Skeletal muscle tissue (tissue), 4 donors: ENCODE measurements around the gene FTO. TPM values are rescaled to one million over a fixed set of nuclear protein-coding genes. Genes with fewer than 3 reads are reported as not detected.

Experiments
- H3K27ac ChIP-seq: one replicate; pipeline ENCODE4 v1.7.0; 2013; ENCODE audit warnings: mild to moderate bottlenecking, low read depth, low read length, inconsistent platforms
- H3K27me3 ChIP-seq, 3 donors: one replicate each; pipeline ENCODE4 v1.7.0; 2013; ENCODE audit warnings: low read length in 3 of 3; ENCODE audit not compliant: control insufficient read depth in 3 of 3, insufficient read depth in 3 of 3
- H3K36me3 ChIP-seq, 3 donors: one replicate each; pipeline ENCODE4 v1.7.0; 2013; ENCODE audit warnings: low read length in 3 of 3; ENCODE audit not compliant: control insufficient read depth in 3 of 3, insufficient read depth in 3 of 3
- H3K4me1 ChIP-seq, 3 donors: one replicate each; pipeline ENCODE4 v1.7.0; 2013; ENCODE audit warnings: low read length in 3 of 3, mild to moderate bottlenecking in 3 of 3; ENCODE audit not compliant: control insufficient read depth in 3 of 3, insufficient read depth in 3 of 3
- H3K4me3 ChIP-seq, 3 donors: one replicate each; pipeline ENCODE4 v1.7.0; 2013; ENCODE audit warnings: low read length in 3 of 3
- H3K9ac ChIP-seq, 3 donors: one replicate each; pipeline ENCODE4 v1.7.0; 2013; ENCODE audit warnings: low read length in 3 of 3, mild to moderate bottlenecking in 3 of 3, moderate library complexity in 2 of 3, low read depth in 1 of 3
- H3K9me3 ChIP-seq, 3 donors: one replicate each; pipeline ENCODE4 v1.7.0; 2013; ENCODE audit warnings: low read length in 3 of 3; ENCODE audit not compliant: control insufficient read depth in 3 of 3
- total RNA-seq: library from RNA; depleted of rRNA; stranded (reverse); fragments of >200 nt; gene quantifications from one replicate; pipeline ENCODE4 v1.2.3, GENCODE V29; 2014
- donor health status: Osteomylitis.

Gene FTO
- total RNA-seq, 1 donor from 2014 or later: 37.1 TPM

DNA sequence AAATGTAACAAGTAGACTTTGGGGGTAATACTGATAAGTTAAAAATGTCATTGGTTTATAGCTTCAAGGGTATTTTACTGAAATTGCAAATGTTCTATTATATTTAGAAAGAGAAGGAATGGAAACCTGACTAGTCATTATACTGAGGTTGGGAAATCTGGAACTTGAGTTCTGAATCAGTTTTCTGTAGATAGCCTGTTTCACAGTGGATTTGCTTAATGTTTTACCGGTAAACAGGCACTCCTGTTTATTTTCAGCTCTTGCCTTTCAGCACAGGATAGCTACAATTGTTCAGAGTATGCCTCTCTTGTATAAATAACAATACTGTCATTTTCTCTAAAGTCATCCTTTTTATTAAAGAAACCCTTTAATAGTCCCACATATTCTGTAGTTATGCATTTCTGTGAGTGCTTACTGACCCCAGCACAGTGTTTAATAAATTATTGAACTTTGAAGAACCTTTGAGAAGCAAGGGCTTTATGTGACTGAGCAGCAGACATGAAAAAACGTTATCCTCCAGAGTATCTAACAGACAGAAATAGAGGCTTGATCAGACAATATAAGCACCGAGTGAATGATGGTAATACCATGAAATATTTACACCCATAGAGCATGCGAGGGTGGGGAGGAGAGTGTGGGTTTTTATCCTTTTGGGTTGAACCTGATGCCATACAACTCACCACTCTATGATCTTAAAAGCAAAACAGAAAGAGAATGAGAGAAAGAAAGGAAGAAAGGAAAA lies 58.2 kb downstream of the FTO start:
- H3K4me3 ChIP-seq: no peak overlapping the region
- no peaks in the 10 kb centered on the region for H3K27me3 ChIP-seq
- H3K4me1 ChIP-seq: no peaks in the 10 kb centered on the region
- H3K36me3 ChIP-seq: no peaks in the 10 kb centered on the region
- no peaks in the 10 kb centered on the region for H3K9me3 ChIP-seq
- no peak overlapping the region for H3K27ac ChIP-seq
- no peak overlapping the region for H3K9ac ChIP-seq

DNA sequence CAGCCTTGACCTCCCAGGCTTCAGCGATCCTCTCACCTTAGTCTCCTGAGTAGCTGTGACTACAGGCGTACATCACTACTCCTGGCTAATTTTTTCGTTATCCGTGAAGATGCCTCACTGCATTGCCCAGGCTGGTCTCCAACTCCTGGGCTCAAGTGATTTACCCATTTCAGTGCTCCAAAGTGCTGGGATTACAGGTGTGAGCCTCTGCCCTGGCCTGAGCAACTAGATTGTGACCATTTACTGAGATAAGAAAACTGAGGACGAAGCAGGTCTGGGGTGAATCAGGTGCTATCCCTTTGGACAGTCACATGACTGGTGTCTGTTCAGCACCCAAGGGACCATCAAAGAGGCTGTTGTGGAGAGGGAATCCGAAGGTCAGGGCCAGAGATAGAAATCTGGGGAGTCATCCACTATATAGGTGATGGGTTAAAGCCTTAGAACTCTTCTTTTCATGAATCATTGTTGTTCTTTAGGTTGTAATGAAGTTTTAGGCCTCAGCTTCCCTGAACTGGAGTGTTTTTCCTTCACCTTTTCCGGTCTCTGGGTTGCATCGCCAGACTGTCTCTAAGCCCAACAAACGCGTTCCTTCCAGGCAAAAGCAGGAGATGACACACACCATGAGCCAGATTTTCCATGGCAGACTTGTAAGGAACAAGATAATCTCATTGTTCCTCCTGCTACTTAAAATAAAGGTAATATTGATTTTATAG lies 62.5 kb downstream of the FTO start:
- H3K9ac ChIP-seq: no peak overlapping the region
- H3K4me1 ChIP-seq: peaks cover 0 to 2% (median 0%) of the 10 kb centered on the region in 3 donors
- no peaks in the 10 kb centered on the region for H3K36me3 ChIP-seq
- H3K4me3 ChIP-seq: no peak overlapping the region
- H3K27me3 ChIP-seq: no peaks in the 10 kb centered on the region
- H3K27ac ChIP-seq: no peak overlapping the region
- no peaks in the 10 kb centered on the region for H3K9me3 ChIP-seq

DNA sequence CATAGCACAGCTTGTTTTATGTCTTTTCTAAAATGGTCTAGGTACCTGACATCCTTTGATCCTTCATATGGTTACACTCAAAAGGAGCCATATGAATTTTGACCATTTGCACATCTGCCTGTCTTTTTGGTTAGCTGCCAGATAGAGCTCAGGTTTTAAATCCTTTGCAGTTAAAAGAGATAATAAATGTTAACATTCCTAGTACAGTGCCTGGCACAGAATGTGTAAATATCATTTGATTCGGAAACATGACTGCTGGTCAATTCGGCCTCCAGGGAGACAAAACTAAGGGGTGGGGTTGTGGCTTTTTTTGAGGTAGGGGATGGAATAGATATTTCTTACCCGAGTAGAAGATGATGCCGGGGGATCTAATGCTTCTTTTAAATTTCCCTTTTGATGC lies 64.2 kb downstream of the FTO start:
- no peak overlapping the region for H3K9ac ChIP-seq
- no peak overlapping the region for H3K4me3 ChIP-seq
- no peaks in the 10 kb centered on the region for H3K27me3 ChIP-seq
- H3K27ac ChIP-seq: no peak overlapping the region
- no peaks in the 10 kb centered on the region for H3K9me3 ChIP-seq
- peaks cover 0 to 3% (median 1%) of the 10 kb centered on the region in 3 donors for H3K4me1 ChIP-seq
- no peaks in the 10 kb centered on the region for H3K36me3 ChIP-seq

DNA sequence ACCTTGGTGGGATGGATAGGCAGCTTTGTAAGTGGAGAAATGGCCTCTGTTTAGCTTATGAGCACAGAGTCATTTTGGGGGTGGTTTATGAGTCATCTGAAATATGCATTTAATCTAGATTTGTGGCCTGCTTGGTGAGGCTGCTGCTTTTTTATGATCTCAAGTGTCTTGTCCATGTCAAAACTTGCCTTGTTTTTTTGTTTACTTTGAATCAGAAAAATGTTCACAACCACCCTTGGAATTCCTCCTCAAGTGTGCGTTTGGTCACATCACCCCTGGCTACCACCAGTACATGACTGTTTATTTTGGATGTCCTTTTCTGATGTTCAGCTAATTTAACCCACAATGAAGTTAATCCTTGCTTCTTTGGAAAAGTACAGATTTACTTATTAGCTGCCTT lies 64.6 kb downstream of the FTO start:
- Histone ChIP-seq H3K27me3 (no peaks in the 10 kb centered on the region), H3K9ac (no peak overlapping the region)

DNA sequence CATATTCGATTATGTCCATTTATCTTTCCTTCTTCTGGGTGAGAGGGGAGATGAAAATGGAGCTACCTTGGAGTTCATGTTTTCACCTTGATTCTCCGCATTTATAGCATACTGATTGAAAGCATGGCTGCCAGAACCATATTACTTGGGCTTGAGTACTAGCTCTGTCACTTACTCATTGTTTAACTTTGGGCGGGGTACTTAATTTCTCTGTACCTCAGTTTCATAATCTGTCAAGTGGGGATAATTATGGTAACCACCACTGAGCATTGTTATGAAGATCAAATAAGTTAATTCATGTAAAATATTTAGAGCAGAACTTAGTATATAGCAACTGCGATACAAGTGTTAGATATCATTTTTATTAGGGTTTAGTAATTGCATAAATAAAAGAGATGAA lies 65.2 kb downstream of the FTO start:
- Histone ChIP-seq H3K36me3 (no peaks in the 10 kb centered on the region), H3K4me1 (peaks cover 4 to 12% (median 6%) of the 10 kb centered on the region in 3 donors), H3K27me3 (no peaks in the 10 kb centered on the region), H3K27ac (no peak overlapping the region), H3K9ac (no peak overlapping the region), H3K4me3 (no peak overlapping the region), H3K9me3 (no peaks in the 10 kb centered on the region)

More for the DNA sequence above, 64.6 kb downstream of the FTO start:
- Histone ChIP-seq H3K27ac (no peak overlapping the region), H3K9me3 (no peaks in the 10 kb centered on the region), H3K4me1 (peaks cover 4 to 7% (median 5%) of the 10 kb centered on the region in 3 donors), H3K4me3 (no peak overlapping the region), H3K36me3 (no peaks in the 10 kb centered on the region)

DNA sequence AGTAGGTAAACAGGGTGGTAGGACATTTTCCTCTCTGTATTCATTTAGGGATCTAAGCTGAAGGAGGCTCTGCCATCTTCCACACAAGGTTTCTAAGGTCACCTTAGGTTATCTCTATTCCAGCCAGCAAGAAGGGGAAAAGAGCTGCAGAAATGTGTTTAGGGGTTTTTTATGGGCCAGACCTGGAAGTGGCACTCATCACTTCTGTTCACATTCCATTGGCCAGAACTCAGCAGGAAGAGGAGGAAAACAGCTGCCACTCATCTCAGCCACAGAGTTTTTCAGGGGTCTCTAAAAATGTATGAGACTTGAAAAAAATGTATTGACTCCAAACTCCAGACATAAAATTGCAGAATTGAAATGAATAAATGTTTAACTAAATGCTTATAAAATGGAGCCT lies 65.8 kb downstream of the FTO start:
- Histone ChIP-seq H3K9ac (no peak overlapping the region), H3K27me3 (no peaks in the 10 kb centered on the region), H3K27ac (no peak overlapping the region), H3K4me3 (no peak overlapping the region), H3K9me3 (no peaks in the 10 kb centered on the region), H3K4me1 (peaks cover 4 to 12% (median 10%) of the 10 kb centered on the region in 3 donors), H3K36me3 (no peaks in the 10 kb centered on the region)

GRCh38 chr16:53770641-53771040 lies 66.7 kb downstream of the FTO start:
- H3K4me1 ChIP-seq: peaks cover 4 to 15% (median 14%) of the 10 kb centered on the region in 3 donors
- H3K9me3 ChIP-seq: no peaks in the 10 kb centered on the region
- H3K4me3 ChIP-seq: no peak overlapping the region
- H3K9ac ChIP-seq: no peak overlapping the region
- H3K27ac ChIP-seq: no peak overlapping the region
- H3K27me3 ChIP-seq: no peaks in the 10 kb centered on the region
- H3K36me3 ChIP-seq: no peaks in the 10 kb centered on the region

GRCh38 chr16:53771655-53772497 lies 67.9 kb downstream of the FTO start:
- H3K4me1 ChIP-seq: peaks cover 8 to 23% (median 20%) of the 10 kb centered on the region in 3 donors
- H3K27me3 ChIP-seq: no peaks in the 10 kb centered on the region
- no peaks in the 10 kb centered on the region for H3K36me3 ChIP-seq
- no peak overlapping the region for H3K9ac ChIP-seq
- peak overlapping the region; percentile 15 for H3K27ac ChIP-seq
- H3K9me3 ChIP-seq: no peaks in the 10 kb centered on the region
- H3K4me3 ChIP-seq: no peak overlapping the region

DNA sequence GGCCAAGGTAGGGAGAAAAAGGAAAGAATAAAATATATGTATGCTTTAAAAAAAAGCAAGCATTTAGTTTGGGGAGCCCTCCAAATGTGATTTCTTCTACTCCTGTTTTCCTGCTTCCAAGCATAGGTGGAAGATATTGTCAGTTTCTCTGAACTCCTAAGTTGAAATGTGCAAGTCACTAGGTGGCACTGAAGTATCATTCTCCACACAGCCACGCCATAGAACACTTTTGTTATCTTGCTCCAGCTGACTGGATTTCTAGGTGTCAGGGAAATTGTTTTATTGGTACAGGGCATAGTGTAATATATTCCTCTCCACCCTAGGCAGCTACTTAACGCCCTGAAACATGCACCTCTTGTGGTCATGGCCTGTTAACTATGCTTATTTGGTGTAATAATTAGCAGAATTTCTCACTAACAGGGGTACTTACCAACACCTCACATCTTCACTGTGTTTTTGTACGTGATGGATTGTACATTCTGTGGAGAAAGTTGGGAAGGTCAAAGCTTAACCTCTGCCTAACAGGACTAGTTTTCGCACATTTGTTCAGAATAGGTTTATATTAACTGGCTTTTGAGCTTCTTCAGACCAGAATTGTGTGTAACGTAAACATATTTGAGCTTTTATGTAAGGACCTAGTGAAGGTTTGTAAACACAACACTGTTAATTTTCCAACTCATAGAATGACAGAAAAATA lies 69.3 kb downstream of the FTO start:
- H3K36me3 ChIP-seq: no peaks in the 10 kb centered on the region
- H3K9ac ChIP-seq: no peak overlapping the region
- peaks cover 8 to 23% (median 20%) of the 10 kb centered on the region in 3 donors for H3K4me1 ChIP-seq
- no peaks in the 10 kb centered on the region for H3K27me3 ChIP-seq
- no peak overlapping the region for H3K4me3 ChIP-seq
- no peaks in the 10 kb centered on the region for H3K9me3 ChIP-seq
- no peak overlapping the region for H3K27ac ChIP-seq
